ENCODE measurements around the gene CLSTN1. TPM values are rescaled to one million over a fixed set of nuclear protein-coding genes. Genes with fewer than 3 reads are reported as not detected.
"Not testable (repeated sequence)": the region's sequence is repeated elsewhere in the genome, so short reads cannot be mapped to it uniquely, and the experiment has no call there.

The CLSTN1 gene
- total and polyA plus RNA-seq, 10 of the 15 experiments (the other 5 are each of a cell fraction or from before 2014, with no cell fraction given) = 2.7 to 64.4 (median 23.2) TPM

GRCh38 chr1:9807541-9807940, 16.2 kb downstream of the CLSTN1 start (continued):
- TF ChIP-seq STAT3 (IDR thresholded peaks at IDR 0.05; ENCODE audit: low read depth, low read length) = no peak
- TF ChIP-seq, protein P1, sequence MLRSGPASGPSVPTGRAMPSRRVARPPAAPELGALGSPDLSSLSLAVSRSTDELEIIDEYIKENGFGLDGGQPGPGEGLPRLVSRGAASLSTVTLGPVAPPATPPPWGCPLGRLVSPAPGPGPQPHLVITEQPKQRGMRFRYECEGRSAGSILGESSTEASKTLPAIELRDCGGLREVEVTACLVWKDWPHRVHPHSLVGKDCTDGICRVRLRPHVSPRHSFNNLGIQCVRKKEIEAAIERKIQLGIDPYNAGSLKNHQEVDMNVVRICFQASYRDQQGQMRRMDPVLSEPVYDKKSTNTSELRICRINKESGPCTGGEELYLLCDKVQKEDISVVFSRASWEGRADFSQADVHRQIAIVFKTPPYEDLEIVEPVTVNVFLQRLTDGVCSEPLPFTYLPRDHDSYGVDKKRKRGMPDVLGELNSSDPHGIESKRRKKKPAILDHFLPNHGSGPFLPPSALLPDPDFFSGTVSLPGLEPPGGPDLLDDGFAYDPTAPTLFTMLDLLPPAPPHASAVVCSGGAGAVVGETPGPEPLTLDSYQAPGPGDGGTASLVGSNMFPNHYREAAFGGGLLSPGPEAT (IDR thresholded peaks at IDR 0.05; ENCODE audit: low read depth) = no peak
- TF ChIP-seq SREBF1 (IDR thresholded peaks at IDR 0.05; ENCODE audit: low read length) = no peak
- no peak for TF ChIP-seq MTA2 (IDR thresholded peaks at IDR 0.05; ENCODE audit: low read depth)
- no peak for TF ChIP-seq RFX5 (IDR thresholded peaks at IDR 0.05; ENCODE audit: low read depth, low read length)
- no peak for TF ChIP-seq MEF2A (IDR thresholded peaks at IDR 0.05; ENCODE audit: insufficient read depth, low read depth, low read length)
- TF ChIP-seq ZNF217 (IDR thresholded peaks at IDR 0.05) = no peak
- no peak for TF ChIP-seq BCL3 (IDR thresholded peaks at IDR 0.05; ENCODE audit: borderline replicate concordance, insufficient read depth, low read depth, low read length, poor library complexity, severe bottlenecking)

- CTCF ChIA-PET = interaction anchor here (1.4 to 2.3 kb wide), 2 partner anchors 21 to 63 kb away, joined by 3 to 8 read pairs; no protein-coding TSS in a partner anchor
- POLR2A ChIA-PET; H3K4me1 ChIP-seq (ENCODE audit: control insufficient read depth, insufficient read depth, low read length); DNase-seq (ENCODE audit: low read depth, low spot score); H3K4me2 ChIP-seq (ENCODE audit: control insufficient read depth, insufficient read depth); H3K27me3 ChIP-seq (replicated peaks in 1 of 2; ENCODE audit: control insufficient read depth in 2 of 2, insufficient read depth in 2 of 2, low read length in 1 of 2); in situ Hi-C loops (cut with MboI); H3K9me3 ChIP-seq (replicated peaks; ENCODE audit: control insufficient read depth, insufficient read depth, low read length); H3K27ac ChIP-seq (ENCODE audit: control insufficient read depth, insufficient read depth); FAIRE-seq; H3K36me3 ChIP-seq (ENCODE audit: control insufficient read depth in 2 of 2, insufficient read depth in 2 of 2, low read length in 1 of 2); H3K4me3 ChIP-seq; H3K9ac ChIP-seq (ENCODE audit: control insufficient read depth, insufficient read depth, low read length); H4K20me1 ChIP-seq (ENCODE audit: control insufficient read depth, insufficient read depth); BruUV-seq (replicated peaks); H2AFZ ChIP-seq (ENCODE audit: control insufficient read depth, low read depth, low read length); RAD21 ChIA-PET (ENCODE audit: unreplicated experiment); ATAC-seq; intact Hi-C loops (cut with micrococcal nuclease; ENCODE audit: unreplicated experiment): not testable (repeated sequence)
- H3K79me2 ChIP-seq (ENCODE audit: control insufficient read depth, insufficient read depth, low read length) = peaks cover 44% of the 10 kb centered on the region
- SMC1A ChIA-PET (ENCODE audit: uncharacterized antibody, unreplicated experiment) = interaction anchor here (0.9 to 1.5 kb wide), 3 partner anchors 9 to 60 kb away, joined by 3 read pairs; no protein-coding TSS in a partner anchor
- 96% methylated on average over 5 of the region's 5 CpGs for WGBS (ENCODE audit: insufficient coverage, insufficient replicate concordance, low lambda C conversion rate, missing lambda C conversion rate)
Measured at GRCh38 chr1:9805972-9806371, 17.8 kb downstream of the CLSTN1 start.
